Stimulated activated CD8-positive, alpha-beta memory T cell treated with anti-CD3 and anti-CD28 coated beads, Interleukin-2, amount 100 ng/mL, for 1 hour (primary cell): Measurements from ENCODE around the gene TMC3.
A peak's percentile ranks its signal among the peaks of the same experiment; 100 is the strongest.

ENCODE experiments used
- DNase-seq, 2 donors: peaks; one replicate each; pipeline ENCODE4 v3.0.0-alpha.2; 2020; ENCODE audit warnings: low read depth in 2 of 2

The TMC3 gene

DNA sequence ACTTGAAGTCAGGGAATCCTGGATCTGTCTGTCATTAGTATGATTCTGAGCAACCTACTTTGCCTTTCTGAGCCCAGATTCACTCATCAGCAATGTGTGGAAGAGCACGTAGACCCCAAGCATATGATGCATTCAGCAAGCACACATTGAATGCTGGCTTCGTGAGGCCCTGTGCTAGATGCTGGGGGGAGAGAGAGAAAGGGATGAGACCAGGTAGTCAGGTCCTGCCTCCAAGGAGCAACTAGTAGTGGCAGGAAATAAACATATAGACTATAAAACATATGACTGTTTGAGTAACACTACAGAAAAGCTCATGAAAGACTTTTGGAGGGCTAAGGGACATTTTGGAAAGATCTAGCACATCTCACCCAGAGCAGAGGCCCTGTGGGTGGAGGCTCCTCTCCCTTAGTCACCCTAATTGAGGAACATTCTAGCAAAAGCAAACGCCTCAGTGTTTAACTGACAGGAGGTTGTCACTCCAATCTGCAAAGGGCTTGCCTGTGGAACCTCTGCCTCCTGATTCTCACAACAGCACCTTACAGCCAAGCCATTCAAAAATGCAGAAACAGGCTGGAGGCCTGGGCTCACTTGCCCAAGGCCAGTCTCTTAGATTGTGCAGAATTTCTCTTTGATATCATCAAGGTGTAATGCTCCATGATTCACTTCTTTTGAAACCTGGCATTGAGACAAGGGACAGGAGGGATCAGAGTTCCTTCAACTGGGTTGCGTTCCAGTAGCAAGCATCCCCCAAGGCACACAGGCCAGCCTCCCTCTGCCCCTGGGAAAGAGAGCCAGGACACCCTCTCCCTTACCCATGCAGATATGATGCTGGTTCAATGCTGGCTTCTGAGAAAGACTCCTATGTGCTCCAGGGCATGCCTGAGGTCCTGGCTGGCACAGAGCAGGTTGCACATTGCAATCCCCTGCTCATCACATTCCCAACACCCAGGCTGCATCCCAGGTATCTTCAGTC, 76.1 kb downstream of the TMC3 start:
- DNase-seq, result no peak

GRCh38 chr15:81297147-81297572, 76.9 kb downstream of the TMC3 start:
- DNase-seq, result no peak

DNA sequence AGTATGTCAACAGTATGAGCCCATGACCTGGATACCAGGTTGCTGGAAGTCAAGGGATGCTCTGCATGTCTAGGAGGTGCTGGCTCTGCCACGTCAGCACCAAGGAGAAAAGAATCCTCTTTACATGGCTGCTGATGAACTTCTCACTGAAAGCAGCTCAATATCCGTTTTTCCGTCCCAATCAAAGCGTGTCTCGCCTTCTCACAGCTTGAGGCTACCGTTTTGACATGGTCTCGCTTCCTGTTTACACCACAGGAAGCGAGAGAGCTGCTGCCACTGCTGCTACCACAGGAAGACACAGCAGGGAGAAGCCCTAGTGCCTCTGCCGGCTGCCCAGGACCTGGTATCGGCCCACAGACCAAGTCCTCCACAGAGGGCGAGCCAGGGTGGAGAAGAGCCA, 77.3 kb downstream of the TMC3 start:
- peak; percentile 43 to 53 for DNase-seq

- no peak for DNase-seq
Observed at GRCh38 chr15:81296186-81296585, 77.8 kb downstream of the TMC3 start.

- DNase-seq, result no peak
Observed at GRCh38 chr15:81295486-81296121, 78.4 kb downstream of the TMC3 start.

DNA sequence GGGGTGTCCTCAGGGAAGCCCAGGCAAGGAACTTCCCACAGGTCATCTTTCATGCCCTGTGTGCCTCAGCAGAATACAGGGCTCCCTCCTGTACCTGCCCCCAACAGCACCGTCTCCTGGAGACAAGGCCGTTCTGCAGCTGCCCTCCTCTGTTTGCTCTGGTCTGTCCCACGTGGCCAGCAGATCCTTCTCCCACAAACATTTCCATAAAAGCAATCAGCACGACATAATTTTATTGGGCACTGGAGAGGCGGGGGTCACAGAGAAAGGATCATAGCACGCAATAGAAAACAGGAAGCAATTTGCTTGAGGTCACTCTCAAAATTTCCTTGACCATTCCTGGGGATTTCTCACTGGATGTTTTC, 79.5 kb downstream of the TMC3 start:
- no peak for DNase-seq

DNA sequence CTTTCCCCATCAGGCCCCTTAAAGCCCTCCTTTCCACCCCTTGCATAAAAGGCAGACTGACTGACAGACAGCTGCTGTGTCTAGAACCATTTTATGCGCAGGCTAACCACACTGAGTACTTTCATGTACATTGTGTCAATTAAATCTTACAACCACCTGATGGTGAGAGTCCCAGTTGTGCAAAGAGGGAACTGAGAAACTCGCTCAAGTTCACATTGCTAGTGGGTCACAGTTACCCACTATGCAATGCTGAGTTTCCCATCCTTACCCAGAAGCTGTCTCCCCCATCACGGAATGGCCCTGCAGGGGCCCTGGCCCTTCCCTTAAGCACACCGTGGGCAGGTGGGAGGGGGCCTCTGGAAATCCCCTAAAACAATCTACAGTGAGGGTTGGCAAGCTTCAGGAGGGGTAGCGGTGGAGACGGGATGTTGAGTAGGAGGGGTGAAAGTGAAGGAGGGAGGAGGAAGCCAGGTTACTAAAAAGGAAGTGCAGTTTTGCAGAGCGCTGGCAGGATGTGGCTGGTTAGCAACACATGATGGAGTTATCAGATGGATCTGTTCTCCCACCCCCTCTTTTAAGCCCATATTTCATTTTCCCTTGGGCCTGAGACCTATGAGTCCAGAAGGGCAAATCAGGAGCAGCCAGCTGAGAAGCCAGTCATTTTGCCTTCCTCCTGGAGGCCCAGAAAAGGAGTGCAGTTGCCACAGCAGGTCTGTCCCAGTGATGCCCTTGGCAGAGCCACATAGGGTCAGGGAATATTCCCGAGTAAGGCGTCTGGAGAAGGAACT, 80.1 kb downstream of the TMC3 start:
- peak; percentile 41 to 43 for DNase-seq

DNA sequence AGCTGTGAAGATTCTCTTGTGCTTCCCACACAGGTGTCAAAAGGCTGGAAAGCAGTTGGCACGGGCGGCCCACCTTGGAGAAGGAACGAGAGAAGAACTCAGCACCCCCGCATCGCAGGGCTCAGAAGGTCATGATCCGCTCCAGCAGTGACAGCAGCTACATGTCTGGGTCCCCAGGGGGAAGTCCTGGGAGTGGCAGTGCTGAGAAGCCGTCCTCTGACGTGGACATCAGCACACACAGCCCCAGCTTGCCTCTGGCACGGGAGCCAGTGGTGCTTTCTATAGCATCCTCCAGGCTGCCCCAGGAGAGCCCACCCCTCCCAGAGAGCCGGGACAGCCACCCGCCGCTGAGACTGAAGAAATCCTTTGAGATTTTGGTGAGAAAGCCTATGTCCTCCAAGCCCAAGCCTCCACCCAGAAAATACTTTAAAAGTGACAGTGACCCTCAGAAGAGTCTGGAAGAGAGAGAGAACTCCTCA, 81.5 kb downstream of the TMC3 start:
- no peak for DNase-seq

- DNase-seq, result no peak
Observed at GRCh38 chr15:81291916-81292522, 82.0 kb downstream of the TMC3 start.

DNA sequence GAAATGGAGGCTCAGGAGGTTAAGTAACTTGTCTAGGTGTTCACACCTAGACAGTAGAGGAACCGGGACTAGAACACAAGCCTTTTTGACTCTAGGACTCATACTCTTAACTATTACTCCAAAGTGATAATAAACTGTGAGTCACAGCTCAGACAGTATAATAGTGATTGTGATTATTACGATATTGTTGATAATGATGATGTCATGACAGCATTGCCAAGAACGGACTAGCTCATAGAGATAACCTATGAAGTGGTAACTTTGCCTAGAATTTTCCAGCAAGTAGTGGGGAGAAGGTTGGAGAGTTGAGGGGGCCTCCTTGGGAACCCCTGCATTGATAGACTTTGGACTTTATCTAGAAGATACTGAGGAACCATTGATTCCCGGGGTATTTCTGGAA, 84.1 kb downstream of the TMC3 start:
- no peak for DNase-seq

GRCh38 chr15:81288616-81289015, 85.4 kb downstream of the TMC3 start:
- DNase-seq, result no peak

- DNase-seq, result no peak
Observed at GRCh38 chr15:81288040-81288439, 86.0 kb downstream of the TMC3 start.

- DNase-seq, result no peak
Observed at GRCh38 chr15:81286621-81287121, 87.3 kb downstream of the TMC3 start.

DNA sequence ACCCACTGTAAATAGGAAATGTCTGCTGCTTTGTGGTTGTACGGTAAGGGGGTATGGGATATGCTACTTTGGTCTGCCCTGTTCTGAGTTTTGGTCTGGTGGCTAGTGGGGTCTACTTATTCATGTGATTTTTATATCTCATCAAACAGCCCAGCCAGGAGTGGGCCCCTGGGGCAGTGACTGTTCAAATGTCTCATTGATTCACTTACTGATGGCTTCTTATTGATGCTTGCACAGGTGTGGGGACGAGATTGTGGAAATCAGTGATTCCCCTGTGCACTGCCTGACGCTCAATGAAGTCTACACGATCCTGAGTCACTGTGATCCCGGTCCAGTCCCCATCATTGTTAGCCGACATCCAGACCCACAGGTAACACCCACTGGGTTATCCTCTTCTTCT, 88.6 kb downstream of the TMC3 start:
- no peak for DNase-seq

DNA sequence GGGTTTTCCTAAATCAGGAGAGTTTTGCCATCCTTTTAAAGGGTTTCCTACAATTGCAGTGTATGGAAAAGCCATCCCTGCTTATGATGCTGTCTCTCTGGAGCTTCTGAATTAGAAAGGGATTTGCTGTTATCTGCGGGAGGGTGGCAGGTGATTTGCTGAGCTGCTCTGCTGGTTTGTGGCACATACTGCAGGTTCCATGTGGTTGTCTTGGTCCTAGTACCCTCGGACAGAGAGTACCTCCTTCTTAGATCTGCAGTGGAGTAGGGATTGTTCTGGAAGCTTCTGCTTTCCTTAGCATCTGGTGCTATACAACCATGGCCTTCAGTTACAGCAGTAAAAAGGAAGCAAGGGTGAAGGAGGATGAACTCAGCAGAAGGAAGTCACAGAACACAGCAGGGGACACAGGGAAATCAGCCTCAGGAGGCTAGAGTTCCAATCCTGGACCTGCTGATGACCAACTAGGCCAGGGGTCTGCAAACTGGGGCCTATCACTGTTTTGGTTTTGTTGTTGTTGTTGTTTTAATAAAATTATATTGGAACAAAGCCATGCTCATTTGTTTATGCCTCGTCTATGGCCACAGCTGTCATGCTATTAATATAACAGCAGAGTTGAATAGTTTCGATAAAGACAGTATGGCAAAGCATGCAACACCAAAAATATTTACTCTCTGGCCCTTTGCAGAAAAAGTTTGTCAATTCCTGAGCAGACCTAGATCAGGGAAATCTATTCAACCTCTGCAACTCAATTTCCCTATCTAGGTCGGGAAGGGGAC, 89.6 kb downstream of the TMC3 start:
- DNase-seq, result no peak

DNA sequence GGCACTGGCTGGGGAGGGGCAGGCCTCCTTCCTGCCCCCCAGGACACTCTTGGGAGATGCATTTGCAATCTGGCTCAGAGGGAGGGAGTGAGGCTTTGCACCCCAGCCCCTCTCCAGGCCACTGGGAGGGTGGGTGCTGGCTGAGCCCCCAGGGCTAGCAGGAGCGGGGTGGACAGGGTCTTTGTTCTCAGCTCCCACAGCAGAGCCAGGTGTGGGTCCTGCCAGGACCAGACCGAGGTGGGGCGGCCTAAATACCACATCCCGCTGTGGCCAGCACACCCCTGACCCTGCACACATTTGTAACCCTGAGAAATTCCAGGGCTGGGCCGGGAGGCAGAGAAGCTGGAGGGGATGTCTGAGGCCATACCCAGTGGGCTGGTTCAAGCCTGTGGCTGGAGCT, 91.1 kb downstream of the TMC3 start:
- no peak for DNase-seq

DNA sequence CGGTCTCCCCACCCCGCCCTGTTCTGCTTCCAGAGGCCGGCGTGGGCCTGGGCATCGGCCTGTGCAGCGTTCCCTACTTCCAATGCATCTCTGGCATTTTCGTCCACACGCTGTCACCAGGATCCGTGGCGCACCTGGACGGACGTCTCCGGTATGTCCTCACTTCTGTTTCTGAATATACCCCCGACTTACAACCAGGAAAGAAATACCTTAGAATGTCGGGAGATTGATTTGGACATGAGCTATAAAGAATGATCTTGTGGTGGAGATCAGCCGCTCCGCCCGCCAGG, 91.5 kb downstream of the TMC3 start:
- DNase-seq, result no peak

DNA sequence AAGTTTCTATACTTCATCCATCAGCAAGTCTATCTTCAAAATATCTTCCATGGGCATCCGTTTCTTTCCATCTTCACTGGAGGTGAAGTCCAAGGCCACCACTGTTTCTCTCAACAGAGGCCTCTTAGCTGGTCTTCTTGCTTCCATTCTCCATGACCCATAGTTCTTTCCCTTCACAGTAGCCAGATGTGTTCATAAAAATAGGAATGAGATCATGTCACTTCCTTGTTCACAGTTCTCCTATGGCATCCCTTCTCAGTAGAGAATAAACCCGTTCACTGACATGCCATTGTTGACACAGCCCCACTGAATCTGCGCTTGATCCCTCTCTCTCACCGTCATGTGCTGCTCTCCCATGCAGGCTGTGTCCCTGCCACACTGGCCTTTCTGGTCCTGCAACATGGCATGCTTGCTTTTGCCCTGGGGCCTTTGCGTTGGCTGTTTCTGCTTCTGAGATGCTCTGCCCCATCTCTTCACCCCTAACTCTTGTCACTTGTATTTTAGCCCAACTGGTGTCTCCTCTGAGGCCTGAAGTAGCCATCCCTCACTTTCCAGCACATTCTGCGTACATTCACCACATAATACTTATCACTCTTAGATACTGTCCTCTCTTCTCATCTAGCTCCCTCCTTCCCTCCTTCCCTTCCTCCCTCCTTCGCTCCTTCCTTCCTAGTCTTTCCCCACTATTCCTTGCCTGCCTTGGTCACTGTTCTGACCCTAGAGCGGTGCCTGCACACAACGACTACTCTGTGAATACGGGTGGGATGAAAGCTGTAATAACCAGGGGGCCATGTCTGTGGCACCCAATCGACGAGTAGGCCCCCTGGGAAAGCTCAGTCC, 92.0 kb downstream of the TMC3 start:
- DNase-seq, result no peak

GRCh38 chr15:81281456-81281735, 92.6 kb downstream of the TMC3 start:
- DNase-seq, result no peak
